Muscle layer of colon (tissue), 2 donors: ENCODE results near the gene TMEM235.

Experiments used
- H3K27ac ChIP-seq: one replicate; pipeline ENCODE4 v1.7.0; 2013; ENCODE audit warnings: low read depth, mild to moderate bottlenecking, low read length, moderate library complexity
- H3K27me3 ChIP-seq, 2 donors: one replicate each; pipeline ENCODE4 v1.7.0; 2013; ENCODE audit warnings: low read length in 2 of 2, mild to moderate bottlenecking in 2 of 2; ENCODE audit not compliant: insufficient read depth in 2 of 2, control insufficient read depth in 1 of 2
- H3K36me3 ChIP-seq: one replicate; pipeline ENCODE4 v1.7.0; 2013; ENCODE audit warnings: mild to moderate bottlenecking, low read length; ENCODE audit not compliant: insufficient read depth
- H3K4me1 ChIP-seq: one replicate; pipeline ENCODE4 v1.7.0; 2013; ENCODE audit warnings: mild to moderate bottlenecking, low read length; ENCODE audit not compliant: insufficient read depth
- H3K4me3 ChIP-seq, 2 donors: one replicate each; pipeline ENCODE4 v1.7.0; 2013; ENCODE audit warnings: low read length in 2 of 2, low read depth in 1 of 2, mild to moderate bottlenecking in 1 of 2, moderate library complexity in 1 of 2
- H3K9ac ChIP-seq: one replicate; pipeline ENCODE4 v1.7.0; 2013; ENCODE audit warnings: low read length
- H3K9me3 ChIP-seq: one replicate; pipeline ENCODE4 v1.7.0; 2013; ENCODE audit warnings: mild to moderate bottlenecking, low read length
- donor health status: abdominal sarcoma.
- donor health status: Adenocarcinoma of cecum.

TMEM235 gene

DNA sequence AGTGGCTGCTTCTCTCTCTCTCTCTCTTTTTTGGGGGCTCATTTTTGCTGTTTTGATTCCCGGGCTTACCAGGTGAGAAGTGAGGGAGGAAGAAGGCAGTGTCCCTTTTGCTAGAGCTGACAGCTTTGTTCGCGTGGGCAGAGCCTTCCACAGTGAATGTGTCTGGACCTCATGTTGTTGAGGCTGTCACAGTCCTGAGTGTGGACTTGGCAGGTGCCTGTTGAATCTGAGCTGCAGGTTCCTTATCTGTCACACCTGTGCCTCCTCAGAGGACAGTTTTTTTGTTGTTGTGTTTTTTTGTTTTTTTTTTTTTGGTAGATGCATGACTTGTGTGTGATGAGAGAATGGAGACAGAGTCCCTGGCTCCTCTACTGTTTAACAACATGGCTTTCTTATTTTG, 7.7 kb upstream of the TMEM235 start:
- no peaks in the 10 kb centered on the region for H3K36me3 ChIP-seq
- H3K9ac ChIP-seq = no peak overlapping the region
- no peaks in the 10 kb centered on the region for H3K9me3 ChIP-seq
- H3K4me1 ChIP-seq = no peaks in the 10 kb centered on the region
- no peaks in the 10 kb centered on the region for H3K27me3 ChIP-seq
- H3K27ac ChIP-seq = no peak overlapping the region
- no peak overlapping the region for H3K4me3 ChIP-seq

DNA sequence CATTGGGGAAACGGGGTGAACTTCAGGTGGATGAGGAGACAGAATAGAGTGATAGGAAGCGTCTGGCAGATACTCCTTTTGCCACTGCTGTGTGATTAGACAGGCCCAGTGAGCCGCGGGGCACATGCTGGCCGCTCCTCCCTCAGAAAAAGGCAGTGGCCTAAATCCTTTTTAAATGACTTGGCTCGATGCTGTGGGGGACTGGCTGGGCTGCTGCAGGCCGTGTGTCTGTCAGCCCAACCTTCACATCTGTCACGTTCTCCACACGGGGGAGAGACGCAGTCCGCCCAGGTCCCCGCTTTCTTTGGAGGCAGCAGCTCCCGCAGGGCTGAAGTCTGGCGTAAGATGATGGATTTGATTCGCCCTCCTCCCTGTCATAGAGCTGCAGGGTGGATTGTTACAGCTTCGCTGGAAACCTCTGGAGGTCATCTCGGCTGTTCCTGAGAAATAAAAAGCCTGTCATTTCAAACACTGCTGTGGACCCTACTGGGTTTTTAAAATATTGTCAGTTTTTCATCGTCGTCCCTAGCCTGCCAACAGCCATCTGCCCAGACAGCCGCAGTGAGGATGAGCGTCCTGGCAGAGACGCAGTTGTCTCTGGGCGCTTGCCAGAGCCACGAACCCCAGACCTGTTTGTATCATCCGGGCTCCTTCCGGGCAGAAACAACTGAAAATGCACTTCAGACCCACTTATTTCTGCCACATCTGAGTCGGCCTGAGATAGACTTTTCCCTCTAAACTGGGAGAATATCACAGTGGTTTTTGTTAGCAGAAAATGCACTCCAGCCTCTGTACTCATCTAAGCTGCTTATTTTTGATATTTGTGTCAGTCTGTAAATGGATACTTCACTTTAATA, 7.0 kb upstream of the TMEM235 start:
- Histone ChIP-seq H3K9me3 (no peaks in the 10 kb centered on the region), H3K9ac (no peak overlapping the region), H3K27ac (no peak overlapping the region), H3K4me3 (no peak overlapping the region), H3K4me1 (no peaks in the 10 kb centered on the region), H3K36me3 (no peaks in the 10 kb centered on the region), H3K27me3 (no peaks in the 10 kb centered on the region)

DNA sequence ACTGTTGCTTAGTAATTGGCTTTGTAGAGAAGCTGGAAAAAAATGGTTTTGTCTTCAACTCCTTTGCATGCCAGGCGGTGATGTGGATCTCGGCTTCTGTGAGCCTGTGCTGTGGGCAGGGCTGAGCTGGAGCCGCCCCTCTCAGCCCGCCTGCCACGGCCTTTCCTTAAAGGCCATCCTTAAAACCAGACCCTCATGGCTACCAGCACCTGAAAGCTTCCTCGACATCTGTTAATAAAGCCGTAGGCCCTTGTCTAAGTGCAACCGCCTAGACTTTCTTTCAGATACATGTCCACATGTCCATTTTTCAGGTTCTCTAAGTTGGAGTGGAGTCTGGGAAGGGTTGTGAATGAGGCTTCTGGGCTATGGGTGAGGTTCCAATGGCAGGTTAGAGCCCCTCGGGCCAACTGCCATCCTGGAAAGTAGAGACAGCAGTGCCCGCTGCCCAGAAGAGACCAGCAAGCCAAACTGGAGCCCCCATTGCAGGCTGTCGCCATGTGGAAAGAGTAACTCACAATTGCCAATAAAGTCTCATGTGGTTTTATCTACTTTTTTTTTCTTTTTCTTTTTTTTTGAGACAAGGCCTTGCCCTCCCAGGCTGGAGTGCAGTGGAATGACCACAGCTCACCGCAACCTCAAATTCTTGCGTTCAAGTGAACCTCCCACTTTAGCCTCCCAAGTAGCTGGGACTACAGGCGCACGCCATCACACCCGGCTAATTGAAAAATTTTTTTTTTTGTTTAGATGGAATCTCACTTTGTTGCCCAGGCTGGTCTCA, 6.2 kb upstream of the TMEM235 start:
- Histone ChIP-seq H3K36me3 (no peaks in the 10 kb centered on the region), H3K27ac (no peak overlapping the region), H3K27me3 (no peaks in the 10 kb centered on the region), H3K4me3 (no peak overlapping the region), H3K9me3 (no peaks in the 10 kb centered on the region), H3K4me1 (no peaks in the 10 kb centered on the region), H3K9ac (no peak overlapping the region)

- Histone ChIP-seq H3K9ac (no peak overlapping the region), H3K27me3 (peaks cover 0 to 3% of the 10 kb centered on the region in 2 donors), H3K27ac (no peak overlapping the region), H3K36me3 (no peaks in the 10 kb centered on the region), H3K4me3 (no peak overlapping the region), H3K9me3 (no peaks in the 10 kb centered on the region), H3K4me1 (no peaks in the 10 kb centered on the region)
These were observed 5.2 kb upstream of the TMEM235 start for GRCh38 chr17:78226055-78226758.

- Histone ChIP-seq H3K9ac (no peak overlapping the region), H3K4me1 (no peaks in the 10 kb centered on the region), H3K27ac (no peak overlapping the region), H3K9me3 (no peaks in the 10 kb centered on the region), H3K4me3 (no peak overlapping the region), H3K27me3 (peaks cover 0 to 8% of the 10 kb centered on the region in 2 donors), H3K36me3 (no peaks in the 10 kb centered on the region)
These were observed 4.5 kb upstream of the TMEM235 start for GRCh38 chr17:78226759-78227454.

GRCh38 chr17:78227455-78227916, 3.9 kb upstream of the TMEM235 start:
- Histone ChIP-seq H3K9me3 (no peaks in the 10 kb centered on the region), H3K9ac (no peak overlapping the region), H3K27ac (no peak overlapping the region), H3K4me3 (no peak overlapping the region), H3K36me3 (no peaks in the 10 kb centered on the region), H3K27me3 (peaks cover 0 to 13% of the 10 kb centered on the region in 2 donors), H3K4me1 (no peaks in the 10 kb centered on the region)

DNA sequence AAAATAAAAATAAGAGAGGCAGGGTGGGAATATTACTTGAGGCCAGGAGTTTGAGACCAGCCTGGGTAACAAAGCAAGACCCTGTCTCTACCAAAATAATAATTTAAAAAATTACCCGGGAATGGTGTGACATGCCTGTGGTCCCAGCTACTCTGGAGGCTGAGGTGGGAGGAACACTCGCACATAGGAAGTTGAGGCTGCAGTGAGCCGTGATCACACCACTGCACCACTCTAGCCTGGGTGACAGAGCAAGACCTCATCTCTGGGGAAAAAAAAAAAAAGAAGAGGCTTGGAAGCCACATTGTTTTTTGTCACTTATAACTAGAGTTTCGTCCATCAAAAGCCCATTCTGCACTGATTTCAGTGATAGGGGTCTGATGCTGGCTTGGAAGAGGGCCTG, 3.3 kb upstream of the TMEM235 start:
- Histone ChIP-seq H3K4me1 (no peaks in the 10 kb centered on the region), H3K9ac (no peak overlapping the region), H3K9me3 (no peaks in the 10 kb centered on the region), H3K27ac (no peak overlapping the region), H3K36me3 (no peaks in the 10 kb centered on the region), H3K27me3 (peaks cover 0 to 16% of the 10 kb centered on the region in 2 donors), H3K4me3 (no peak overlapping the region)

DNA sequence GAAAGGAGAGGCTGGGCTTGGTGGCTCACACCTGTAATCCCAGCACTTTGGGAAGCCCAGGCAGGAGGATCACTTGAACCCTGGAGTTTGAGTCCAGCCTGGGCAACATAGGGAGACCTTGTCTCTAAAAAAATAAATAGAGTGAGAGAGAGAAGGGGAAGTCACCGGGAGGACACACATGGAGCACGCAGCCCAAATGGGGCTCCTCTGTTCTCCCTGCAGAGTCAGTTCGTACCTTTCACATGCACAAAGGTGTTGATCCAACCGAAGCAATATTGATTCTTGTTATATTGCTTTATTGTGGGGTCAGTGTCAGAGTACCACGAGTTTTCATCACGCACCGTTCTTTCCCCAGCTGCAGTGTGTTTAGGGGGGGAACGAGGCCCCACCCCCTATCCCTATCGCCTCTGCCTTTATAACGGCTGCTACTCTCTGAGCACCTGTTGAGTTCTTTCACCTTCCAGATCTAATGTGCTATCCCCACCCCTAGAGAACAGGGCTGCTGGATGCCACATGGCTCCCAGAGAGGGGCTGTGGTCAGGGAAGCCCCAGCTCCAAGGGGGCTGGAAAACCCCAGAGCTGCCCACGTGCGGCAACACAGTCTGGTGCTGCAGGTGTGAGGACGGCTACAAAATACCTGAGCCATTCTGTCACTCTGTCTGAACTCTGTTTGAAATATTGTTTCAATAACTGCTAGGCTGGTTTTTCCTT, 1.0 kb upstream of the TMEM235 start:
- Histone ChIP-seq H3K9me3 (no peaks in the 10 kb centered on the region), H3K4me3 (no peak overlapping the region), H3K36me3 (no peaks in the 10 kb centered on the region), H3K4me1 (no peaks in the 10 kb centered on the region), H3K27ac (no peak overlapping the region), H3K27me3 (peaks cover 0 to 16% of the 10 kb centered on the region in 2 donors), H3K9ac (no peak overlapping the region)

GRCh38 chr17:78231991-78232858, 794 bp downstream of the TMEM235 start:
- Histone ChIP-seq H3K4me1 (no peaks in the 10 kb centered on the region), H3K9ac (no peak overlapping the region), H3K27ac (no peak overlapping the region), H3K9me3 (no peaks in the 10 kb centered on the region), H3K4me3 (no peak overlapping the region), H3K27me3 (peaks cover 0 to 16% of the 10 kb centered on the region in 2 donors), H3K36me3 (no peaks in the 10 kb centered on the region)

DNA sequence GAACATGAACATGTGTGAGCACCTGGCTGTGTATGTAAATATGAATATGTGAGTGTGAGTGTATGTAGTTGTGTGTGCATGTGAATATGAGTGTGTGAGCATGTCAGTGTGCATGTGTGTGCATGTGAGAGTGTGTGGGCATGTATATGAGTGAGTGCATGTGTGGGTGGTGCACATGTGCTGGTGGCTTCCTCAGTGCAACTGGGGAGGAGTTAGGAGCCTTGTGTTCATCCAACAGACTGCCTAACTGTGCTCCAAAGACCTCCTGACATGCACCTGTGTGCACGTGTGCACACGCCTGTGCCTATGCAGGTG, 1.4 kb downstream of the TMEM235 start:
- H3K27me3 ChIP-seq = peaks cover 0 to 16% of the 10 kb centered on the region in 2 donors
- H3K4me1 ChIP-seq = no peaks in the 10 kb centered on the region
- H3K9ac ChIP-seq = no peak overlapping the region
- no peak overlapping the region for H3K4me3 ChIP-seq
- H3K9me3 ChIP-seq = no peaks in the 10 kb centered on the region
- no peaks in the 10 kb centered on the region for H3K36me3 ChIP-seq
- H3K27ac ChIP-seq = no peak overlapping the region
